ENCODE results near the gene CDAN1.

Gene CDAN1

GRCh38 chr15:42704492-42704926, 32.4 kb downstream of the CDAN1 start:
- peak; percentile 38 to 55 for DNase-seq

GRCh38 chr15:42696626-42697025, 40.3 kb downstream of the CDAN1 start:
- DNase-seq = no peak

GRCh38 chr15:42695527-42696071, 41.3 kb downstream of the CDAN1 start:
- no peak for DNase-seq

GRCh38 chr15:42694398-42694797, 42.5 kb downstream of the CDAN1 start:
- no peak for DNase-seq

GRCh38 chr15:42693942-42694341, 43.0 kb downstream of the CDAN1 start:
- DNase-seq = no peak

- no peak for DNase-seq
These were observed 43.4 kb downstream of the CDAN1 start for GRCh38 chr15:42693496-42693895.

GRCh38 chr15:42692997-42693396, 43.9 kb downstream of the CDAN1 start:
- DNase-seq = no peak

GRCh38 chr15:42692536-42692935, 44.4 kb downstream of the CDAN1 start:
- no peak for DNase-seq

GRCh38 chr15:42691770-42692169, 45.2 kb downstream of the CDAN1 start:
- DNase-seq = no peak

- DNase-seq = no peak
These were observed 45.6 kb downstream of the CDAN1 start for GRCh38 chr15:42691308-42691707.

GRCh38 chr15:42688301-42688700, 48.6 kb downstream of the CDAN1 start:
- DNase-seq = no peak

GRCh38 chr15:42687740-42688139, 49.2 kb downstream of the CDAN1 start:
- no peak for DNase-seq

GRCh38 chr15:42686281-42686680, 50.6 kb downstream of the CDAN1 start:
- DNase-seq = no peak

GRCh38 chr15:42681119-42681518, 55.8 kb downstream of the CDAN1 start:
- DNase-seq = no peak

GRCh38 chr15:42680142-42680482, 56.8 kb downstream of the CDAN1 start:
- DNase-seq = peak in 1 of 2 experiments; percentile 3

GRCh38 chr15:42679285-42680141, 57.4 kb downstream of the CDAN1 start:
- no peak for DNase-seq

GRCh38 chr15:42675021-42675420, 61.9 kb downstream of the CDAN1 start:
- DNase-seq = no peak

- DNase-seq = no peak
These were observed 62.5 kb downstream of the CDAN1 start for GRCh38 chr15:42674472-42674871.

Data from stimulated activated CD4-positive, alpha-beta T cell treated with anti-CD3 and anti-CD28 coated beads, Interleukin-4, amount 100 ng/mL, for 4 hours (primary cell).